GM23338 (cell line): Measurements from ENCODE around the gene CLIC3. TPM values are rescaled to one million over a fixed set of nuclear protein-coding genes. Genes with fewer than 3 reads are reported as not detected.

Experiments used
- ATAC-seq: fragments of 200-7000 bp; cut with Tn5 transposase; 3 replicates; pipeline ENCODE4 v1.9.1; 2020
- DNase-seq: peaks from one replicate; pipeline ENCODE4 v3.0.0-alpha.2; 2015; ENCODE audit warnings: low spot score
- H2AFZ ChIP-seq: fragments of 200-600 bp; sonication (generic); 2 replicates; pipeline ENCODE4 v1.8.0; 2016; ENCODE audit warnings: antibody characterized with exemption, mild to moderate bottlenecking, moderate library complexity
- H3F3A ChIP-seq: fragments of 200-600 bp; sonication (generic); replicated peaks from 2 replicates; pipeline ENCODE4 v1.8.0; 2017; ENCODE audit warnings: antibody characterized with exemption, mixed run types, low read depth
- H3K27ac ChIP-seq: fragments of 200-600 bp; sonication (generic); 2 replicates; pipeline ENCODE4 v1.6.1; 2016; ENCODE audit warnings: low read depth
- H3K27me3 ChIP-seq: fragments of 200-600 bp; sonication (generic); 2 replicates; pipeline ENCODE4 v1.8.0; 2016; ENCODE audit warnings: mild to moderate bottlenecking, mixed run types, moderate library complexity; ENCODE audit not compliant: insufficient read depth
- H3K36me3 ChIP-seq: fragments of 200-600 bp; sonication (generic); 2 replicates; pipeline ENCODE4 v1.8.0; 2016; ENCODE audit warnings: mild to moderate bottlenecking; ENCODE audit not compliant: insufficient read depth
- H3K4me1 ChIP-seq: fragments of 200-600 bp; sonication (generic); 2 replicates; pipeline ENCODE4 v1.8.0; 2016; ENCODE audit warnings: mild to moderate bottlenecking, moderate library complexity; ENCODE audit not compliant: insufficient read depth
- H3K4me2 ChIP-seq: fragments of 200-600 bp; sonication (generic); 2 replicates; pipeline ENCODE4 v1.7.1; 2017; ENCODE audit warnings: mixed run types
- H3K4me3 ChIP-seq: fragments of 200-600 bp; sonication (generic); 2 replicates; pipeline ENCODE4 v1.6.1; 2016; ENCODE audit warnings: mixed run types
- H3K79me2 ChIP-seq: fragments of 200-600 bp; sonication (generic); replicated peaks from 2 replicates; pipeline ENCODE4 v1.8.0; 2017; ENCODE audit warnings: mild to moderate bottlenecking; ENCODE audit not compliant: insufficient read depth
- H3K9me2 ChIP-seq: fragments of 200-600 bp; sonication (generic); 2 replicates; pipeline ENCODE4 v1.8.0; 2017; ENCODE audit not compliant: insufficient read depth
- H4K20me1 ChIP-seq: fragments of 200-600 bp; sonication (generic); replicated peaks from 2 replicates; pipeline ENCODE4 v1.8.0; 2017; ENCODE audit warnings: mild to moderate bottlenecking; ENCODE audit not compliant: insufficient read depth
- H3K27ac Mint-ChIP-seq: 2 replicates; pipeline ENCODE4 v1.8.0; 2020; ENCODE audit warnings: inconsistent platforms, mild to moderate bottlenecking, moderate library complexity, mixed read lengths
- H3K27me3 Mint-ChIP-seq: 3 replicates; pipeline ENCODE4 v1.8.0; 2022; ENCODE audit warnings: low read depth, mild to moderate bottlenecking, moderate library complexity, mixed read lengths, inconsistent platforms; ENCODE audit not compliant: insufficient read depth, poor library complexity
- H3K36me3 Mint-ChIP-seq: 3 replicates; pipeline ENCODE4 v1.8.0; 2021; ENCODE audit warnings: low read depth, mild to moderate bottlenecking, inconsistent platforms, moderate library complexity, mixed read lengths
- H3K4me1 Mint-ChIP-seq: 3 replicates; pipeline ENCODE4 v1.8.0; 2020; ENCODE audit warnings: mild to moderate bottlenecking, inconsistent platforms, mixed read lengths
- H3K4me3 Mint-ChIP-seq: 3 replicates; pipeline ENCODE4 v1.8.0; 2021; ENCODE audit warnings: moderate library complexity, mild to moderate bottlenecking, inconsistent platforms, mixed read lengths
- H3K9me3 Mint-ChIP-seq: 3 replicates; pipeline ENCODE4 v1.8.0; 2020; ENCODE audit warnings: moderate library complexity, mild to moderate bottlenecking, inconsistent platforms, mixed read lengths
- CREB1 ChIP-seq: fragments of 250-450 bp; sonication (Bioruptor Pico); IDR thresholded peaks from 2 replicates; pipeline ENCODE4 v1.5.0; 2020; ENCODE audit warnings: low read depth, mild to moderate bottlenecking, moderate library complexity
- ZNF114 ChIP-seq: fragments of 250-450 bp; sonication (Bioruptor Pico); IDR thresholded peaks from 2 replicates; pipeline ENCODE4 v1.5.0; 2020; ENCODE audit warnings: mild to moderate bottlenecking, moderate library complexity
- ZNF331 ChIP-seq: fragments of 250-450 bp; sonication (Bioruptor Pico); IDR thresholded peaks from 2 replicates; pipeline ENCODE4 v1.5.0; 2020; ENCODE audit warnings: low read depth, mild to moderate bottlenecking, moderate library complexity
- polyA plus RNA-seq: library from polyadenylated mRNA; unstranded; fragments of >200 nt; fragmentation: Nextera tagmentation; extraction: Ambion mirVana; gene quantifications from 2 replicates; pipeline ENCODE4 v1.2.1, GENCODE V29; 2016
- total RNA-seq: library from RNA; depleted of rRNA; stranded (reverse); fragments of >200 nt; shearing (Covaris generic); gene quantifications from 2 replicates; pipeline ENCODE4 v1.2.3, GENCODE V29; 2014
- TF ChIP-seq, protein P1 (sequence below), 2 experiments: fragments of 200-600 bp in 1 of 2; sonication (generic) in 1 of 2; conservative IDR thresholded peaks; 2 replicates each; pipeline versions ENCODE4 v1.5.1 to v1.6.1; 2016 to 2017; ENCODE audit warnings: antibody characterized with exemption in 2 of 2, low read depth in 2 of 2, mild to moderate bottlenecking in 2 of 2, moderate library complexity in 1 of 2
- TF ChIP-seq, protein P2 (sequence below): IDR thresholded peaks from 2 replicates; pipeline ENCODE4 v1.6.1; 2016; ENCODE audit warnings: antibody characterized with exemption
- TF ChIP-seq, protein P3 (sequence below): fragments of 250-450 bp; sonication (Bioruptor Pico); IDR thresholded peaks from 2 replicates; pipeline ENCODE4 v1.5.0; 2020; ENCODE audit warnings: mild to moderate bottlenecking, moderate library complexity

The CLIC3 gene
- total and polyA plus RNA-seq, 2 experiments from 2014 or later = 0.53 to 0.56 TPM

DNA sequence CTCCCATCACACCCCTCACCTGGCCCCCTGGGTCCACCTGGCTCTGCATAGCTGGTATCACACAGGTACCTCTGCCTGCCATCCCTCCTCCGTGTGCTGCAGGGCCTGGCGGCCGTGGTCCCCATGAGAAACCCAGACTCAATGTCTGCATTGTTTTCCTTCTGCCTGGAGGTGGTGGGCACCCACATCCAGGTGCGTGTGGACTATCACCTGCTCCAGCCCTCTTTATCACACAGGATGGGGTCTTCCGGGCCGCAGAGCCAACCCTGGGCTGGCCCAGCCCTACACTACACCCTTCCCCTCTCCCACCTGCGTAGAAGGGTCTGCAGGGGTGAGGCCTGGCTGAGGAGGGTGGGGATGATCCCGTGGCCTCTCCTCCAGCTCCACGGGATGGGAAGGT, 42.5 kb upstream of the CLIC3 start:
- no peak overlapping the region for H2AFZ ChIP-seq
- no peaks in the 10 kb centered on the region for H3K27me3 ChIP-seq
- no peaks in the 10 kb centered on the region for H3K36me3 ChIP-seq
- no peaks in the 10 kb centered on the region; the same call in 1 of the 2 replicates for H4K20me1 ChIP-seq
- no peaks in the 10 kb centered on the region for H3K9me2 ChIP-seq
- H3K4me2 ChIP-seq = no peak overlapping the region
- no peak overlapping the region for H3K27ac Mint-ChIP-seq
- TF ChIP-seq CREB1 (CRISPR knock-in tag) = no peak
- no peaks in the 10 kb centered on the region; the same call in 2 of the 3 replicates for H3K36me3 Mint-ChIP-seq
- H3K4me3 Mint-ChIP-seq = no peak overlapping the region
- ATAC-seq = no peak
- H3K27me3 Mint-ChIP-seq = peaks cover 4% of the 10 kb centered on the region
- no peak for DNase-seq
- no peaks in the 10 kb centered on the region; the same call in 1 of the 2 replicates for H3K79me2 ChIP-seq
- H3K4me1 Mint-ChIP-seq = no peaks in the 10 kb centered on the region
- no peaks in the 10 kb centered on the region for H3K4me1 ChIP-seq
- H3F3A ChIP-seq = no peaks in the 10 kb centered on the region
- no peak overlapping the region for H3K27ac ChIP-seq
- H3K9me3 Mint-ChIP-seq = no peaks in the 10 kb centered on the region
- H3K4me3 ChIP-seq = no peak overlapping the region

DNA sequence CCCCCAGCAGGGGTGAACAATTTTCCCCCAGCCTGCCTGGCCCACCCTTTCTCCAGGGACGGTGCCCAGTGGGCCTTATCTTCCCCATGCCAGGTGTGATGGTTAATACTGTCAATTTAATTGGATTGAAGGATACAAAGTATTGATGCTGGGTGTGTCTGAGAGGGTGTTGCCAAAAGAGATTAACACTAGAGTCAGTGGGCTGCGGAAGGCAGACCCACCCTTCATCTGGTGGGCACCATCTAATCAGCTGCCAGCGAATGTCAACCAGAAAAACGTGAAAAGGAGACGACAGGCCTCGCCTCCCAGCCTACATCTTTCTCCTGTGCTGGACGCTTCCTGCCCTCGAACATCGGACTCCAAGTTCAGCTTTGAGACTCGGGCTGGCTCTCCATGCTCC, 41.1 kb upstream of the CLIC3 start:
- no peaks in the 10 kb centered on the region for H3K9me2 ChIP-seq
- no peaks in the 10 kb centered on the region for H3K27me3 ChIP-seq
- H3K27ac Mint-ChIP-seq = no peak overlapping the region
- no peaks in the 10 kb centered on the region for H3K4me1 ChIP-seq
- H3K4me3 ChIP-seq = no peak overlapping the region
- no peaks in the 10 kb centered on the region for H3K9me3 Mint-ChIP-seq
- no peak overlapping the region for H3K27ac ChIP-seq
- no peak for TF ChIP-seq ZNF114 (CRISPR knock-in tag)
- TF ChIP-seq, protein P1, sequence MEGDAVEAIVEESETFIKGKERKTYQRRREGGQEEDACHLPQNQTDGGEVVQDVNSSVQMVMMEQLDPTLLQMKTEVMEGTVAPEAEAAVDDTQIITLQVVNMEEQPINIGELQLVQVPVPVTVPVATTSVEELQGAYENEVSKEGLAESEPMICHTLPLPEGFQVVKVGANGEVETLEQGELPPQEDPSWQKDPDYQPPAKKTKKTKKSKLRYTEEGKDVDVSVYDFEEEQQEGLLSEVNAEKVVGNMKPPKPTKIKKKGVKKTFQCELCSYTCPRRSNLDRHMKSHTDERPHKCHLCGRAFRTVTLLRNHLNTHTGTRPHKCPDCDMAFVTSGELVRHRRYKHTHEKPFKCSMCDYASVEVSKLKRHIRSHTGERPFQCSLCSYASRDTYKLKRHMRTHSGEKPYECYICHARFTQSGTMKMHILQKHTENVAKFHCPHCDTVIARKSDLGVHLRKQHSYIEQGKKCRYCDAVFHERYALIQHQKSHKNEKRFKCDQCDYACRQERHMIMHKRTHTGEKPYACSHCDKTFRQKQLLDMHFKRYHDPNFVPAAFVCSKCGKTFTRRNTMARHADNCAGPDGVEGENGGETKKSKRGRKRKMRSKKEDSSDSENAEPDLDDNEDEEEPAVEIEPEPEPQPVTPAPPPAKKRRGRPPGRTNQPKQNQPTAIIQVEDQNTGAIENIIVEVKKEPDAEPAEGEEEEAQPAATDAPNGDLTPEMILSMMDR (conservative IDR thresholded peaks at IDR 0.05; ENCODE audit: low read depth in 2 of 2) = no peak
- TF ChIP-seq, protein P2, sequence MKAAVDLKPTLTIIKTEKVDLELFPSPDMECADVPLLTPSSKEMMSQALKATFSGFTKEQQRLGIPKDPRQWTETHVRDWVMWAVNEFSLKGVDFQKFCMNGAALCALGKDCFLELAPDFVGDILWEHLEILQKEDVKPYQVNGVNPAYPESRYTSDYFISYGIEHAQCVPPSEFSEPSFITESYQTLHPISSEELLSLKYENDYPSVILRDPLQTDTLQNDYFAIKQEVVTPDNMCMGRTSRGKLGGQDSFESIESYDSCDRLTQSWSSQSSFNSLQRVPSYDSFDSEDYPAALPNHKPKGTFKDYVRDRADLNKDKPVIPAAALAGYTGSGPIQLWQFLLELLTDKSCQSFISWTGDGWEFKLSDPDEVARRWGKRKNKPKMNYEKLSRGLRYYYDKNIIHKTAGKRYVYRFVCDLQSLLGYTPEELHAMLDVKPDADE = no peak
- no peak for TF ChIP-seq ZNF331 (CRISPR knock-in tag)
- TF ChIP-seq, protein P3, sequence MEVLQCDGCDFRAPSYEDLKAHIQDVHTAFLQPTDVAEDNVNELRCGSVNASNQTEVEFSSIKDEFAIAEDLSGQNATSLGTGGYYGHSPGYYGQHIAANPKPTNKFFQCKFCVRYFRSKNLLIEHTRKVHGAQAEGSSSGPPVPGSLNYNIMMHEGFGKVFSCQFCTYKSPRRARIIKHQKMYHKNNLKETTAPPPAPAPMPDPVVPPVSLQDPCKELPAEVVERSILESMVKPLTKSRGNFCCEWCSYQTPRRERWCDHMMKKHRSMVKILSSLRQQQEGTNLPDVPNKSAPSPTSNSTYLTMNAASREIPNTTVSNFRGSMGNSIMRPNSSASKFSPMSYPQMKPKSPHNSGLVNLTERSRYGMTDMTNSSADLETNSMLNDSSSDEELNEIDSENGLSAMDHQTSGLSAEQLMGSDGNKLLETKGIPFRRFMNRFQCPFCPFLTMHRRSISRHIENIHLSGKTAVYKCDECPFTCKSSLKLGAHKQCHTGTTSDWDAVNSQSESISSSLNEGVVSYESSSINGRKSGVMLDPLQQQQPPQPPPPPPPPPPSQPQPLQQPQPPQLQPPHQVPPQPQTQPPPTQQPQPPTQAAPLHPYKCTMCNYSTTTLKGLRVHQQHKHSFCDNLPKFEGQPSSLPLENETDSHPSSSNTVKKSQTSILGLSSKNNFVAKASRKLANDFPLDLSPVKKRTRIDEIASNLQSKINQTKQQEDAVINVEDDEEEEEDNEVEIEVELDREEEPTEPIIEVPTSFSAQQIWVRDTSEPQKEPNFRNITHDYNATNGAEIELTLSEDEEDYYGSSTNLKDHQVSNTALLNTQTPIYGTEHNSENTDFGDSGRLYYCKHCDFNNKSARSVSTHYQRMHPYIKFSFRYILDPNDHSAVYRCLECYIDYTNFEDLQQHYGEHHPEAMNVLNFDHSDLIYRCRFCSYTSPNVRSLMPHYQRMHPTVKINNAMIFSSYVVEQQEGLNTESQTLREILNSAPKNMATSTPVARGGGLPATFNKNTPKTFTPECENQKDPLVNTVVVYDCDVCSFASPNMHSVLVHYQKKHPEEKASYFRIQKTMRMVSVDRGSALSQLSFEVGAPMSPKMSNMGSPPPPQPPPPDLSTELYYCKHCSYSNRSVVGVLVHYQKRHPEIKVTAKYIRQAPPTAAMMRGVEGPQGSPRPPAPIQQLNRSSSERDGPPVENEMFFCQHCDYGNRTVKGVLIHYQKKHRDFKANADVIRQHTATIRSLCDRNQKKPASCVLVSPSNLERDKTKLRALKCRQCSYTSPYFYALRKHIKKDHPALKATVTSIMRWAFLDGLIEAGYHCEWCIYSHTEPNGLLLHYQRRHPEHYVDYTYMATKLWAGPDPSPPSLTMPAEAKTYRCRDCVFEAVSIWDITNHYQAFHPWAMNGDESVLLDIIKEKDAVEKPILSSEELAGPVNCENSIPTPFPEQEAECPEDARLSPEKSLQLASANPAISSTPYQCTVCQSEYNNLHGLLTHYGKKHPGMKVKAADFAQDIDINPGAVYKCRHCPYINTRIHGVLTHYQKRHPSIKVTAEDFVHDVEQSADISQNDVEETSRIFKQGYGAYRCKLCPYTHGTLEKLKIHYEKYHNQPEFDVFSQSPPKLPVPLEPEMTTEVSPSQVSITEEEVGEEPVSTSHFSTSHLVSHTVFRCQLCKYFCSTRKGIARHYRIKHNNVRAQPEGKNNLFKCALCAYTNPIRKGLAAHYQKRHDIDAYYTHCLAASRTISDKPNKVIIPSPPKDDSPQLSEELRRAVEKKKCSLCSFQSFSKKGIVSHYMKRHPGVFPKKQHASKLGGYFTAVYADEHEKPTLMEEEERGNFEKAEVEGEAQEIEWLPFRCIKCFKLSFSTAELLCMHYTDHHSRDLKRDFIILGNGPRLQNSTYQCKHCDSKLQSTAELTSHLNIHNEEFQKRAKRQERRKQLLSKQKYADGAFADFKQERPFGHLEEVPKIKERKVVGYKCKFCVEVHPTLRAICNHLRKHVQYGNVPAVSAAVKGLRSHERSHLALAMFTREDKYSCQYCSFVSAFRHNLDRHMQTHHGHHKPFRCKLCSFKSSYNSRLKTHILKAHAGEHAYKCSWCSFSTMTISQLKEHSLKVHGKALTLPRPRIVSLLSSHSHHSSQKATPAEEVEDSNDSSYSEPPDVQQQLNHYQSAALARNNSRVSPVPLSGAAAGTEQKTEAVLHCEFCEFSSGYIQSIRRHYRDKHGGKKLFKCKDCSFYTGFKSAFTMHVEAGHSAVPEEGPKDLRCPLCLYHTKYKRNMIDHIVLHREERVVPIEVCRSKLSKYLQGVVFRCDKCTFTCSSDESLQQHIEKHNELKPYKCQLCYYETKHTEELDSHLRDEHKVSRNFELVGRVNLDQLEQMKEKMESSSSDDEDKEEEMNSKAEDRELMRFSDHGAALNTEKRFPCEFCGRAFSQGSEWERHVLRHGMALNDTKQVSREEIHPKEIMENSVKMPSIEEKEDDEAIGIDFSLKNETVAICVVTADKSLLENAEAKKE (CRISPR knock-in tag) = no peak
- no peaks in the 10 kb centered on the region for H4K20me1 ChIP-seq
- H3K36me3 Mint-ChIP-seq = no peaks in the 10 kb centered on the region; the same call in 2 of the 3 replicates
- no peaks in the 10 kb centered on the region for H3K79me2 ChIP-seq
- no peaks in the 10 kb centered on the region for H3F3A ChIP-seq
- peaks cover 8% of the 10 kb centered on the region for H3K27me3 Mint-ChIP-seq
- no peak overlapping the region for H2AFZ ChIP-seq
- no peak for ATAC-seq
- H3K4me1 Mint-ChIP-seq = no peaks in the 10 kb centered on the region
- H3K4me2 ChIP-seq = no peak overlapping the region
- H3K36me3 ChIP-seq = no peaks in the 10 kb centered on the region
- DNase-seq = no peak
- no peak overlapping the region for H3K4me3 Mint-ChIP-seq
